Fibroblast of villous mesenchyme (primary cell): ENCODE data around the gene LOXHD1. TPM values are rescaled to one million over a fixed set of nuclear protein-coding genes. Genes with fewer than 3 reads are reported as not detected.

ENCODE experiments used
- DNase-seq: peaks from one replicate; pipeline ENCODE4 v3.0.0-alpha.2; 2010; ENCODE audit warnings: low read depth
- H3K4me3 ChIP-seq: 2 replicates; pipeline ENCODE4 v1.5.1; 2011; ENCODE audit warnings: low read depth, mild to moderate bottlenecking, low read length
- CTCF ChIP-seq: IDR thresholded peaks from 2 replicates; pipeline ENCODE4 v1.5.1; 2012; ENCODE audit warnings: low read depth, mild to moderate bottlenecking, low read length; ENCODE audit not compliant: insufficient read depth
- total RNA-seq: library from RNA; depleted of rRNA; stranded (reverse); fragments of >200 nt; gene quantifications from 2 replicates; pipeline ENCODE4 v1.2.3, GENCODE V29; 2012

The LOXHD1 gene
- total RNA-seq, 1 donor = not detected

GRCh38 chr18:46482831-46483230, 174.2 kb downstream of the LOXHD1 start:
- DNase-seq = no peak
- no peak overlapping the region for H3K4me3 ChIP-seq
- no peak for TF ChIP-seq CTCF

- H3K4me3 ChIP-seq = no peak overlapping the region
- no peak for DNase-seq
- no peak for TF ChIP-seq CTCF
Observed at GRCh38 chr18:46481847-46482245, 175.2 kb downstream of the LOXHD1 start.

GRCh38 chr18:46481048-46481846, 175.8 kb downstream of the LOXHD1 start:
- peak; percentile 71 for TF ChIP-seq CTCF
- peak; percentile 42 for DNase-seq
- H3K4me3 ChIP-seq = no peak overlapping the region

GRCh38 chr18:46480226-46480625, 176.8 kb downstream of the LOXHD1 start:
- TF ChIP-seq CTCF = no peak
- H3K4me3 ChIP-seq = no peak overlapping the region
- DNase-seq = no peak

- no peak for DNase-seq
- no peak overlapping the region for H3K4me3 ChIP-seq
- TF ChIP-seq CTCF = no peak
Observed at GRCh38 chr18:46478796-46479195, 178.2 kb downstream of the LOXHD1 start.

- no peak overlapping the region for H3K4me3 ChIP-seq
- no peak for TF ChIP-seq CTCF
- DNase-seq = no peak
Observed at GRCh38 chr18:46477425-46478011, 179.5 kb downstream of the LOXHD1 start.
